Activated CD8-positive, alpha-beta memory T cell treated with anti-CD3 and anti-CD28 coated beads for 48 hours (primary cell): ENCODE data around the gene RFLNA.
"Not testable (repeated sequence)": the region's sequence is repeated elsewhere in the genome, so short reads cannot be mapped to it uniquely, and the experiment has no call there.

Source experiments
- DNase-seq, 3 experiments: peaks; one replicate each; pipeline ENCODE4 v3.0.0-alpha.2; 2020; ENCODE audit warnings: low read depth in 2 of 3, low spot score in 2 of 3

The RFLNA gene

DNA sequence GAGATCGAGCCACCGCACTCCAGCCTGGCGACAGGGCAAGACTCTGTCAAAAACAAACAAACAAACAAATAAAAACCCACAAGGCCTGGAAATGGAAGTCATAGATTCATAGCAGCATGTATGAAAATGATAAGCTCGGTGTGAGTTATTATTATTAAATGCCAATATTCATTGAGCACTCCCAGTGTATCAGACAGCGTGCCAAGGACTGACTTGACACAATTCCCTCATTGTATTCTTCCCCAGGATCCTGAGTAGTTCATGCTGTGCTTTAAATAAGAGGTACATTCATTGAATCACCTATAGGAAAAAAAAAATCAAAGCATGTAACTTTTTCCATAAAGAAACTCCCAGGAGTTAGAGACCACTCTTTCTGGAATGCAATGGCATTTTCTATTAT is 12.6 kb upstream of the RFLNA start:
- no peak for DNase-seq

DNA sequence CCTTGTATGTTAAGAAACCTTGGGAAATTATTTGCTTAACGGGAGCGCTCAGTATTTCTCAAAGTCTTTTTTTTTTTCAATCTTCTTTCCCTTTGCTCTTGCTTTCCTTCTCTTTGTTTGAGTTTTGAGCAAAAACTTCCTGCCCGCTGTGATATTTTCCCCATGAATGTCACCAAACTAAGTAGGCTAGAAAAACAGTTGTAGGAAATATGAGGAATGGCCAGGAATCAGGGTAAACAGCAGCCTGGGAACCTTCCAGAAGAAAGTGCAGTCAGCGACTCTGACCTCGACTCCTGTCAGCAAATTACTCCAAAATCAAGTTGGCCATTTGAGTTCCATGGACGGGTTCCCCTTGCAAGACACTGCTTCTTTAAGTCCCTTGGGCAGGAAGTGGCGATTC is 11.6 kb upstream of the RFLNA start:
- no peak for DNase-seq

- DNase-seq: no peak
These were observed 10.5 kb upstream of the RFLNA start for GRCh38 chr12:124284368-124284767.

DNA sequence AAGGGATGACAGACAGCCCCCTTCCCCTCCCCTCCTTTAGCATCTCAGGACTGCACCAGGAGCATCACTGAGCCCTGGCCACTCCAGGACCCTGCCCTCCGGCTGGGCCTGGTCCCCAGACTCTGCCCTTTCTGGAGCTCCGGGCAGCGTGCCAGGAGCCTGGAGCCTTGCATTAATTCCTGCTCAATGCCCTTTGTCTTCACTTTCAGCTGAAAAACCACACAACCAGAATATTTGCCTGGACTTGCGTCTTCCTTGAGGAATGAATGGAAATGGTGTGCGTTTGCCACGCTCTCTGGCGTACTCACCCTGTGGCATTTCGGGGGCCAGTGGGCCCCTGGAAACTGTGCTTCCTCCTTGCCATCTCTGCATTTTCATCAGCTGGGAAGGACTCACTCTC is 8.5 kb upstream of the RFLNA start:
- DNase-seq: no peak

GRCh38 chr12:124286971-124287370 is 7.9 kb upstream of the RFLNA start:
- no peak for DNase-seq

DNA sequence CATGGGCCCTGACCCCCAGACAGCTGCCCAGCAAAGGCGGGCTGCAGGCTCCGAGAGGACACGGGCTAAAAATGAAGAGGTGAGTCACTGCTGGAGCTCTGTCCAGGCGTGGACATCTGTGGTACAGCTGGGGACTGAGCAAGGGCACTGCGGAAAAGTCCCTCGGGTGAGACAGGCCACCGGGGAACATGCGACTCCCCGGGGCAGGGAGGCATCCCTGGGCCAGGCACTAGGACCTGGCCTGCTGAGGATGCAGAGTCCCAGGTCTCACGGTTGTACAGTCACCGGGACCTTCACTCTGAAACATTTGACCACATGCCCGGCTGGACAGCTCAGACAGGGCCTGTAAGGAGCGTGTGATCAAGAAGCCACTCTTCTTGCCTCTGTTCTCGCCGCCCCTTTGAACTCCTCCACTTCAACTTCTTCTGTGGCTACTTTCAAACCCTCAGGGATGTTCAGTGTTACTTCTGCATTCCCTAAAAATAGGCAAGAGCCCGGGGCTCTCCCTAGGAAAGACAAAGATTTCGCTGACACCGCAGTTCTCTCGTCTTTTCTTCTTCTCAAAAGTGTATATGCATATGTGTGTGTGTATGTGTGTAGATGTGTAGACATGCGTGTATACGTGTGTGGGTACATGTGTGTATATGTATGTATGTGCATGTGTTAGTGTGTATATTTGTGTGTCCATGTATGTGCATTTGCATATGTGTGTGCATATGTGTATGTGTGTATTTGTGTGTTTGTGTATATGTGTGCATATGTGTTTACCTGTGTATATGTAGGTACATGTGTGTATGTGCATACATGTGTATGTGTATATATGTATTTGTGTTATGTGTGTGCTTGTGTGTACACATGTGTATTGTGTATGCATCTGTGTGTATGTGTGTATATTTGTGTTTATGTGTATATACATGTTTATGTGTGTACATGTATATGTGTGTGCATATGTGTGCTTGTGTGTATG is 5.0 kb upstream of the RFLNA start:
- DNase-seq: no peak

GRCh38 chr12:124292385-124292784 is 2.5 kb upstream of the RFLNA start:
- DNase-seq: no peak

- DNase-seq: no peak
These were observed 1.4 kb upstream of the RFLNA start for GRCh38 chr12:124293286-124294003.

GRCh38 chr12:124295431-124296058 is 652 bp downstream of the RFLNA start:
- no peak for DNase-seq

DNA sequence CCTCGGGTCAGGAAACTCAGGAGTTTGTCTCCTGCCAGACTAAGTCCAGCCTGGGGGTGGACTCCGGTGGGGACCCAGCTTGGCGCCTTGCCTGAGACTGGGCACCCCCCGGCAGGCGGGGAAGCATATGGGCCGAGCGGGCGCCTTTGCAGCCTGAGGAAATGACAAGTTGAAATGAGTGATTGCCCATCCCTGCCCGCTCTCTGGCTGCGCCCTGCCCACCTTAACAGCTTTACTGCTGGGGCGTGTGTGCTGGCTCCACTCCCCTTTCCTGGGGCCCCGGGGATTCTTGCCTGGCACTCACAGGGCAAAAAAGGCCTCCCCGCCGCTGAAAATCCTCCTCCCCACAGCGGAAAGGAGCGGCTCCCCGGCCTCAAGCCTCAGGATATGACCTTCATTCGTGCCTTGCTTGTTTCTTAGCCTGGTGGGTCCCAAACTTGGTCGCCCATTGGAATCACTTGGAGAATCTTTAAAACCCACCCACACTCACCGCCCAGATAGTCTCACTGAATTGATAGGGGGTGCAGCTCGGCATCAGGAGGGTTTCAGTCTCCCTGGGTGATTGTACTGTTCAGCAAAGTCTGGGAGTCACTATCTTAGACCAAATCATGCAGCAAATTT is 1.5 kb downstream of the RFLNA start:
- DNase-seq: no peak

DNA sequence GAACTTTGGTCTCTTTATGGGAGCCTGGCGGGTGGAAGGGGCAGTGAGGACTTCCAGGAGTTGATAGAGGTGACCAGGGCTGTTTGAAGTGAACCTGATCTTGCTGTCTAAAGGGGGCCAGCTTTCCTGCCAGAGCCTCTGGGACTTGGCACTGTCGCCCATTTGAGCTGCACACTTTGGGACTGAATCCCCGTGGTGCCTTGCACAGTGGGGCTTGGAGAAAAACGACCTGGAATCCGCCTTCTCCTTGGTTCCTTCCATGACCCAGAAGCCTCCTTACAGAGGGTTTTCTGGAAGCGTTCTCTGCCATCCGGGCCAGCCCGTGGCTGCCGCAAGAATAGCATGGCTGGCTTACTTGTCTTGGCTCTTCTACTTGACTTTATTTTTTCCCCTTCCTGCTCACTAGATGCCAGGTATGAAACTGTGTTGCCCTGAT is 2.0 kb downstream of the RFLNA start:
- DNase-seq: no peak

DNA sequence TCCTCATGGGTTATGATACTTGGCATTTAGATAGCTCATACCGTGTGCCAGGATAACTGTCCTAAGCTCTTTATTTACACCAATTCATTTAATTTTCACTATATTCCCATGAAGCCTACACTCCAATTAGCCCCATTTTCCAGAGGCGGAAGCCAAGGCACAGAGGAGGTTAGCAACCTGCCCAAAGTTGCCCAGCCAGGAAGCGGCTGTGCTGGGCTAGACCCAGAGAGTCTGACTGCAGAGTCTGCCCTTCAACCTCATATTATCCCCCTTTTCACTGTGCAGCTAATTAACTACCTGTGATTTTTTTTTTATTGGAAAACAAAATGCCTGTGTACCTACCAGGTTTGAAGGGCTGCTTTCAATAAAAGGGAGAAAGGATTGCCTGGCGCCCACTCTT is 2.5 kb downstream of the RFLNA start:
- DNase-seq: no peak

DNA sequence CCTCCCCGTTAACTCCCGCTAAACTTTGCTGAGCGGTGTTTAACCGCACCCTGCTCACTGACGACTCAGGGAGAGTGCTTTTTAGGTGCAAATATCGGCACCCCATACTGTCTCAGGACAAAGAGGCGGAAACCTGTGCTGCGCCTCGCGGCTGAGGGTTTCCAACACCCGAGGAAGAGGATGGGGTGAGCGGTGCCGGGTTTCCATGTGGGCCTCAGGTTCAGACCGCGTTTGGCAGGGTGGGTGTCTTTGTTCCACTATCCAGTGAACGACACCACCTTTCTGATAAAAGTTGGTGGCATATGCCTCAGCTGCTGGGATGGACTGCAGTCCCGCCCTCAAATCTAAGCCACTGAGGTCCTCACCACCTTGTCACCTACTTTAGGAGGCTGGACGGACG is 3.0 kb downstream of the RFLNA start:
- no peak for DNase-seq

DNA sequence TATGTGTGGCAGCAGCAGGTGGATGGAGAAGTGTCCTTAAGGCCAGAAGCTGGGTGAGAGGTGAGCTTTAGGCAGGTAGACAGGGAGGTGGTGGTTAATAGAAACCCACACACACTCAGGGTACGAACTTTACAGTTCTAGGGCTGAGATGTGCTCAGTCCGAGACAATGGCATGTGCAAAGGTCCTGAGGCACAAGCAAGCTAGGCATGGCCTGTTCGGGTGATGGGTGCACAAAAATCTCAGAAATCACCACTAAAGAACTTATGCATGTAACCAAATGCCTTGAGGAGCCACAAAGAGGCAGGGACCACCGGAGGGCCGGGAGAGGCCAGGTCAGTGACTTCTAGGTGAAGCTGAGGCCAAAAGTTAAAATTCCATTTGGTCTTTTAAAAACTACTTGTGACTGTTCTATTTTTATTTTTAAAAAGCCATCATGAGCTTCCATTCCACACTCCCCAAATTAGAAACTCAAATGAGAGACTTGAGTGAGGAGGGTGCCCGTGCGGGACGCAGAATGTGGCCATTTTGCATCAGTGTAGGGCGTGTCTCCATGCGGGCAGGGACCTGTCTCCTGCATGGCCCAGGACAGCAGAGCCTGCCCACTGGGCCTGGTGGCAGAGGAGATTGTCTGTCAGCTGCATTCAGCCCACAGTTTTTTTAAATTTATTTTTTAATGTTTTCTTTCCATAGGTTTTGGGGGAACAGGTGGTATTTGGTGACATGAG is 4.0 kb downstream of the RFLNA start:
- DNase-seq: no peak

- DNase-seq: no peak
These were observed 4.9 kb downstream of the RFLNA start for GRCh38 chr12:124299628-124300388.

DNA sequence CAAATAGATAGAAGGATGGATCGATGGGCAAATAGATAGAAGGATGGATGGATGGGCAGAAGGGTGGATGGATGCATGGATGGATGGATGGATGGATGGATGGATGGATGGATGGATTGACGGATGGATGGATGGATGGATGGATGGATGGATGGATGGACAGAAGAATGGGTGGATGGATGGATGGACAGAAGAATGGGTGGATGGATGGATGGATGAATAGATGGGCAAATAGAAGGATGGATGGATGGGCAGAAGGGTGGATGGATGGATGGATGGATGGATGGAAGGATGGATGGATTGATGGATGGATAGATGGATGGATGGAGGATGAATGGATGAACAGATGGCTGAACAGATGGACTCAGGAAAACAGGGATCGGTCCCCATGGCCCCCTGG is 5.8 kb downstream of the RFLNA start:
- not testable (repeated sequence) for DNase-seq

GRCh38 chr12:124301084-124301654 is 6.3 kb downstream of the RFLNA start:
- DNase-seq: no peak

DNA sequence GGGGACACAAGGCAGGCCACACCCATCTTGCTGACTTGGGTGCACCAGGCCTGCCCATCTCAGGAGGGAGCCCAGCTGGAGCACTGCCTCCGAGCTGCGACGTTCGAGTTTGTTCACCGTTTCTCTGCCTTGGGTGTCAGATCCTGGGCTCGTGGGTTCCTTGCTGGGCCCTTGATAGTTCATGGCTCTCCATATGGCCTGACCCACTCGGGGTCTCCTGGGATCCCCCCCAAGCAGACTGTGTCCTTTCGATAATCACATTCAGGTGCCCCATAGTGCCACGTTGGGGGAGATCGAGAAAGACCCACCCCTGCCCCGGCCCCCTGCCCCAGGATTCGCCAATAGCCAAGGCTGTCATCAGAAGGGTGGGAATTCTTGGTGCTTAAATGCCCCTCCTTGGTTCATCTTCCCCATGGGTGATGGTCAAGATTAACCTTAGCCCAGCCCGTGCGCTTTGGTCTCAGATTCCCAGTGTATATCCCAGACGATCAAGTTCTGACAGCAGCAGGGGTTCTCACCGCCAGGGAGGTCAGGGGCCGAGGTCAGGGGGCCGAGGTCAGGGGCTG is 7.4 kb downstream of the RFLNA start:
- no peak for DNase-seq

GRCh38 chr12:124302807-124303578 is 8.1 kb downstream of the RFLNA start:
- no peak for DNase-seq
